SK-N-SH treated with all-trans-retinoic acid at 6 μM for 48 hours (cell line): ENCODE results near the gene CEACAM16.

ENCODE experiments used
- ATAC-seq: fragments of 200-7000 bp; cut with Tn5 transposase; 3 replicates; pipeline ENCODE4 v1.9.1; 2020; ENCODE audit warnings: mild to moderate bottlenecking, moderate library complexity
- ARNTL ChIP-seq: fragments of 450-650 bp; formaldehyde crosslinking; IDR thresholded peaks from 2 replicates; pipeline ENCODE4 v1.5.0; 2020; ENCODE audit warnings: low read depth, mild to moderate bottlenecking, moderate library complexity, borderline replicate concordance
- BACH2 ChIP-seq: fragments of 250-450 bp; sonication (Bioruptor Pico); IDR thresholded peaks from 2 replicates; pipeline ENCODE4 v1.9.0; 2021; ENCODE audit warnings: mild to moderate bottlenecking, borderline replicate concordance
- CSDC2 ChIP-seq: fragments of 250-450 bp; sonication (Bioruptor Pico); IDR thresholded peaks from 2 replicates; pipeline ENCODE4 v1.5.0; 2020; ENCODE audit warnings: mild to moderate bottlenecking, moderate library complexity
- ESRRG ChIP-seq: fragments of 250-450 bp; sonication (Bioruptor Pico); IDR thresholded peaks from 2 replicates; pipeline ENCODE4 v1.6.1; 2021; ENCODE audit warnings: mild to moderate bottlenecking
- ISL1 ChIP-seq: fragments of 250-450 bp; sonication (Bioruptor Pico); IDR thresholded peaks from 2 replicates; pipeline ENCODE4 v2.1.2; 2022; ENCODE audit warnings: mild to moderate bottlenecking, moderate library complexity
- OSR1 ChIP-seq: fragments of 250-450 bp; sonication (Bioruptor Pico); IDR thresholded peaks from 2 replicates; pipeline ENCODE4 v1.8.0; 2022; ENCODE audit warnings: moderate library complexity, mild to moderate bottlenecking, inconsistent platforms
- PPARA ChIP-seq: fragments of 250-450 bp; sonication (Bioruptor Pico); IDR thresholded peaks from 2 replicates; pipeline ENCODE4 v1.5.0; 2020; ENCODE audit warnings: mild to moderate bottlenecking, borderline replicate concordance
- RARB ChIP-seq: fragments of 250-450 bp; sonication (Bioruptor Pico); IDR thresholded peaks from 2 replicates; pipeline ENCODE4 v1.8.0; 2021; ENCODE audit warnings: mild to moderate bottlenecking, moderate library complexity
- SNAI2 ChIP-seq: fragments of 250-450 bp; sonication (Bioruptor Pico); IDR thresholded peaks from 2 replicates; pipeline ENCODE4 v1.5.0; 2020; ENCODE audit warnings: mild to moderate bottlenecking, moderate library complexity
- TCF4 ChIP-seq: fragments of 250-450 bp; sonication (Bioruptor Pico); IDR thresholded peaks from 2 replicates; pipeline ENCODE4 v1.8.0; 2021; ENCODE audit warnings: mild to moderate bottlenecking, moderate library complexity, borderline replicate concordance
- TOX ChIP-seq: fragments of 250-450 bp; sonication (Bioruptor Pico); IDR thresholded peaks from 2 replicates; pipeline ENCODE4 v1.8.0; 2021; ENCODE audit warnings: mild to moderate bottlenecking, moderate library complexity, borderline replicate concordance
- TSHZ2 ChIP-seq: fragments of 250-450 bp; sonication (Bioruptor Pico); IDR thresholded peaks from 2 replicates; pipeline ENCODE4 v1.5.0; 2020; ENCODE audit warnings: mild to moderate bottlenecking, moderate library complexity
- ZC3H10 ChIP-seq: fragments of 250-450 bp; sonication (Bioruptor Pico); IDR thresholded peaks from 2 replicates; pipeline ENCODE4 v1.5.1; 2021; ENCODE audit warnings: mild to moderate bottlenecking, moderate library complexity
- ZFP3 ChIP-seq: fragments of 250-450 bp; sonication (Bioruptor Pico); IDR thresholded peaks from 2 replicates; pipeline ENCODE4 v1.5.0; 2020; ENCODE audit warnings: mild to moderate bottlenecking, moderate library complexity
- ZFP30 ChIP-seq: fragments of 450-650 bp; formaldehyde crosslinking; IDR thresholded peaks from 2 replicates; pipeline ENCODE4 v1.5.0; 2022; ENCODE audit warnings: mild to moderate bottlenecking, moderate library complexity
- ZNF565 ChIP-seq: fragments of 450-650 bp; formaldehyde crosslinking; conservative IDR thresholded peaks from 2 replicates; pipeline ENCODE4 v1.5.0; 2020; ENCODE audit warnings: low read depth, mild to moderate bottlenecking, moderate library complexity
- ZNF70 ChIP-seq: fragments of 450-650 bp; formaldehyde crosslinking; IDR thresholded peaks from 2 replicates; pipeline ENCODE4 v1.5.0; 2020; ENCODE audit warnings: mild to moderate bottlenecking, moderate library complexity
- ZNF8 ChIP-seq: fragments of 450-650 bp; formaldehyde crosslinking; IDR thresholded peaks from 2 replicates; pipeline ENCODE4 v1.5.0; 2020; ENCODE audit warnings: mild to moderate bottlenecking, moderate library complexity
- TF ChIP-seq, protein P1 (sequence below): fragments of 250-450 bp; sonication (Bioruptor Pico); IDR thresholded peaks from 2 replicates; pipeline ENCODE4 v1.8.0; 2020; ENCODE audit warnings: mild to moderate bottlenecking, moderate library complexity, borderline replicate concordance
- TF ChIP-seq, protein P2 (sequence below): fragments of 250-450 bp; sonication (Bioruptor Pico); IDR thresholded peaks from 2 replicates; pipeline ENCODE4 v1.5.1; 2021; ENCODE audit warnings: mild to moderate bottlenecking, moderate library complexity
- TF ChIP-seq, protein P3 (sequence below): fragments of 250-450 bp; sonication (Bioruptor Pico); IDR thresholded peaks from 2 replicates; pipeline ENCODE4 v1.8.0; 2021; ENCODE audit warnings: low read depth, mild to moderate bottlenecking, moderate library complexity, borderline replicate concordance

The CEACAM16 gene

GRCh38 chr19:44753626-44753931, 54.6 kb downstream of the CEACAM16 start:
- no peak for TF ChIP-seq SNAI2 (CRISPR knock-in tag)
- TF ChIP-seq, protein P1, sequence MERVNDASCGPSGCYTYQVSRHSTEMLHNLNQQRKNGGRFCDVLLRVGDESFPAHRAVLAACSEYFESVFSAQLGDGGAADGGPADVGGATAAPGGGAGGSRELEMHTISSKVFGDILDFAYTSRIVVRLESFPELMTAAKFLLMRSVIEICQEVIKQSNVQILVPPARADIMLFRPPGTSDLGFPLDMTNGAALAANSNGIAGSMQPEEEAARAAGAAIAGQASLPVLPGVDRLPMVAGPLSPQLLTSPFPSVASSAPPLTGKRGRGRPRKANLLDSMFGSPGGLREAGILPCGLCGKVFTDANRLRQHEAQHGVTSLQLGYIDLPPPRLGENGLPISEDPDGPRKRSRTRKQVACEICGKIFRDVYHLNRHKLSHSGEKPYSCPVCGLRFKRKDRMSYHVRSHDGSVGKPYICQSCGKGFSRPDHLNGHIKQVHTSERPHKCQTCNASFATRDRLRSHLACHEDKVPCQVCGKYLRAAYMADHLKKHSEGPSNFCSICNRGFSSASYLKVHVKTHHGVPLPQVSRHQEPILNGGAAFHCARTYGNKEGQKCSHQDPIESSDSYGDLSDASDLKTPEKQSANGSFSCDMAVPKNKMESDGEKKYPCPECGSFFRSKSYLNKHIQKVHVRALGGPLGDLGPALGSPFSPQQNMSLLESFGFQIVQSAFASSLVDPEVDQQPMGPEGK: 0 out of 2 replicates have a peak, but pooled peaks have one; percentile 3
- no peak for TF ChIP-seq ZFP30 (CRISPR knock-in tag)
- TF ChIP-seq TOX: no peak
- no peak for ATAC-seq

GRCh38 chr19:44753932-44754749, 55.2 kb downstream of the CEACAM16 start:
- peak; percentile 63 for ATAC-seq
- no peak for TF ChIP-seq ARNTL (CRISPR knock-in tag)
- no peak for TF ChIP-seq ZFP30 (CRISPR knock-in tag)
- no peak for TF ChIP-seq ZC3H10 (CRISPR knock-in tag)
- TF ChIP-seq ISL1: no peak
- TF ChIP-seq OSR1 (CRISPR knock-in tag): no peak
- TF ChIP-seq PPARA: no peak
- TF ChIP-seq ZNF565 (CRISPR knock-in tag): no peak
- TF ChIP-seq ZNF70 (CRISPR knock-in tag): no peak
- TF ChIP-seq, protein P1: no peak
- TF ChIP-seq, protein P2, sequence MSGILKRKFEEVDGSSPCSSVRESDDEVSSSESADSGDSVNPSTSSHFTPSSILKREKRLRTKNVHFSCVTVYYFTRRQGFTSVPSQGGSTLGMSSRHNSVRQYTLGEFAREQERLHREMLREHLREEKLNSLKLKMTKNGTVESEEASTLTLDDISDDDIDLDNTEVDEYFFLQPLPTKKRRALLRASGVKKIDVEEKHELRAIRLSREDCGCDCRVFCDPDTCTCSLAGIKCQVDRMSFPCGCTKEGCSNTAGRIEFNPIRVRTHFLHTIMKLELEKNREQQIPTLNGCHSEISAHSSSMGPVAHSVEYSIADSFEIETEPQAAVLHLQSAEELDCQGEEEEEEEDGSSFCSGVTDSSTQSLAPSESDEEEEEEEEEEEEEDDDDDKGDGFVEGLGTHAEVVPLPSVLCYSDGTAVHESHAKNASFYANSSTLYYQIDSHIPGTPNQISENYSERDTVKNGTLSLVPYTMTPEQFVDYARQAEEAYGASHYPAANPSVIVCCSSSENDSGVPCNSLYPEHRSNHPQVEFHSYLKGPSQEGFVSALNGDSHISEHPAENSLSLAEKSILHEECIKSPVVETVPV (CRISPR knock-in tag): no peak
- no peak for TF ChIP-seq TOX
- TF ChIP-seq ESRRG: no peak
- TF ChIP-seq, protein P3, sequence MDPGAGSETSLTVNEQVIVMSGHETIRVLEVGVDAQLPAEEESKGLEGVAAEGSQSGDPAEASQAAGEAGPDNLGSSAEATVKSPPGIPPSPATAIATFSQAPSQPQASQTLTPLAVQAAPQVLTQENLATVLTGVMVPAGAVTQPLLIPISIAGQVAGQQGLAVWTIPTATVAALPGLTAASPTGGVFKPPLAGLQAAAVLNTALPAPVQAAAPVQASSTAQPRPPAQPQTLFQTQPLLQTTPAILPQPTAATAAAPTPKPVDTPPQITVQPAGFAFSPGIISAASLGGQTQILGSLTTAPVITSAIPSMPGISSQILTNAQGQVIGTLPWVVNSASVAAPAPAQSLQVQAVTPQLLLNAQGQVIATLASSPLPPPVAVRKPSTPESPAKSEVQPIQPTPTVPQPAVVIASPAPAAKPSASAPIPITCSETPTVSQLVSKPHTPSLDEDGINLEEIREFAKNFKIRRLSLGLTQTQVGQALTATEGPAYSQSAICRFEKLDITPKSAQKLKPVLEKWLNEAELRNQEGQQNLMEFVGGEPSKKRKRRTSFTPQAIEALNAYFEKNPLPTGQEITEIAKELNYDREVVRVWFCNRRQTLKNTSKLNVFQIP (CRISPR knock-in tag): no peak
- TF ChIP-seq SNAI2 (CRISPR knock-in tag): no peak
- no peak for TF ChIP-seq TCF4 (CRISPR knock-in tag)
- TF ChIP-seq TSHZ2 (CRISPR knock-in tag): no peak
- no peak for TF ChIP-seq CSDC2 (CRISPR knock-in tag)

GRCh38 chr19:44754750-44755080, 55.8 kb downstream of the CEACAM16 start:
- ATAC-seq: no peak
- no peak for TF ChIP-seq SNAI2 (CRISPR knock-in tag)

DNA sequence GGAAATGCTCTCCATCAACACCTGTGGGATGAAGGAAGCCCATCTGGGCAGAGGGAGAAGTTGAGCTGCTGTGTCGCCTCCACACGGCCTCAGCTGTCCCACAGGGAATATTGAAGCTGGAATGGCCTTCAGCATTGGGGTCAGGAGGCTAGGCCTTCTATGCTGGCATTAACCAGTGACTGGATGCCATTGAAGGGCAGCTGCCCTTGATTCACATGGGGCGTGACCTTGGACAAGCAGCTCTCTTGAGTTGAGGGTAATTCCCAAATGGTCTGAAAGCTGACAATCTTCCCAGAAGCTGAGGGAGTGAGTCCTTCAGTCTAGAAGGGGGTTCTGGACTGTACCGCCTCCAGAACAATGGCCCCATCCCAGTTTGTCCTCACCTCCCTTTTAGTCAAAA, 56.3 kb downstream of the CEACAM16 start:
- ATAC-seq: no peak
- TF ChIP-seq TCF4 (CRISPR knock-in tag) (no peak), BACH2 (no peak), ZFP30 (CRISPR knock-in tag) (no peak), ZFP3 (CRISPR knock-in tag) (no peak), ARNTL (CRISPR knock-in tag) (no peak), RARB (no peak), SNAI2 (CRISPR knock-in tag) (no peak), ZNF8 (CRISPR knock-in tag) (no peak)
- TF ChIP-seq, protein P3 (CRISPR knock-in tag): no peak
- TF ChIP-seq, protein P1: no peak
